ENCODE data around the gene TMEM164.

DNA sequence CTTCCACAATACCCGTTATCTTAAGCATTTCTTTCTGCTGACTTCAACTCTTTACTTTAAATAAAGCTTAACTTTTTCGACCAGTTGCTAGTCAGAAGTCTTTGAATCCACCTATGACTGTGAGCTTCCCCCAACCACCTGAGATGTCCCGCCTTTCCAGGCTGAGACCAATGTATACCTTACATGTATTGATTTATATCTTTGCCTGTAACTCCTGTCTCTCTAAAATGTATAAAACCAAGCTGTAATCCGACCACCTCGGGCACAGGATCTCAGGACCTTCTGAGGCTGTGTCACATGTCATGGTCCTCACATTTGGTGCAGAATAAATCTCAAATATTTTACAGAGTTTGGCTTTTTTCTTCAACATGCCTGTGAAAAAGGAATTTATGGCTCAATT, 2.9 kb upstream of the TMEM164 start:
- TF ChIP-seq, protein P1, sequence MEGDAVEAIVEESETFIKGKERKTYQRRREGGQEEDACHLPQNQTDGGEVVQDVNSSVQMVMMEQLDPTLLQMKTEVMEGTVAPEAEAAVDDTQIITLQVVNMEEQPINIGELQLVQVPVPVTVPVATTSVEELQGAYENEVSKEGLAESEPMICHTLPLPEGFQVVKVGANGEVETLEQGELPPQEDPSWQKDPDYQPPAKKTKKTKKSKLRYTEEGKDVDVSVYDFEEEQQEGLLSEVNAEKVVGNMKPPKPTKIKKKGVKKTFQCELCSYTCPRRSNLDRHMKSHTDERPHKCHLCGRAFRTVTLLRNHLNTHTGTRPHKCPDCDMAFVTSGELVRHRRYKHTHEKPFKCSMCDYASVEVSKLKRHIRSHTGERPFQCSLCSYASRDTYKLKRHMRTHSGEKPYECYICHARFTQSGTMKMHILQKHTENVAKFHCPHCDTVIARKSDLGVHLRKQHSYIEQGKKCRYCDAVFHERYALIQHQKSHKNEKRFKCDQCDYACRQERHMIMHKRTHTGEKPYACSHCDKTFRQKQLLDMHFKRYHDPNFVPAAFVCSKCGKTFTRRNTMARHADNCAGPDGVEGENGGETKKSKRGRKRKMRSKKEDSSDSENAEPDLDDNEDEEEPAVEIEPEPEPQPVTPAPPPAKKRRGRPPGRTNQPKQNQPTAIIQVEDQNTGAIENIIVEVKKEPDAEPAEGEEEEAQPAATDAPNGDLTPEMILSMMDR (IDR thresholded peaks at IDR 0.05), result no peak
- TF ChIP-seq POLR2A (IDR thresholded peaks at IDR 0.05), result no peak
